H1 (cell line): Measurements from ENCODE around the gene KRTAP5-1.

Experiments used
- ATF2 ChIP-seq: IDR thresholded peaks from 2 replicates; pipeline ENCODE4 v1.6.1; 2012; ENCODE audit warnings: low read length, inconsistent platforms
- CTCF ChIP-seq, 3 experiments: IDR thresholded peaks; 1 replicate in 2 of 3; 2 replicates in 1 of 3; pipeline versions ENCODE4 v1.5.1 to v1.6.1; 2011; ENCODE audit warnings: low read length in 3 of 3, mild to moderate bottlenecking in 3 of 3, inconsistent platforms in 2 of 3, low read depth in 1 of 3, moderate library complexity in 1 of 3; ENCODE audit not compliant: insufficient read depth in 1 of 3; ENCODE audit errors: control extremely low read depth in 1 of 3

GRCh38 chr11:1569251-1569780, 15.8 kb downstream of the KRTAP5-1 start:
- TF ChIP-seq CTCF (IDR thresholded peaks at IDR 0.05; ENCODE audit: control extremely low read depth in 1 of 3, insufficient read depth in 1 of 3, low read depth in 1 of 3, low read length in 3 of 3) (no peak), ATF2 (no peak)
